HG02970 (cell line): Measurements from ENCODE around the gene GBA3.

Experiments
- ATAC-seq: cut with Tn5 transposase; IDR thresholded peaks from one replicate; pipeline ENCODE4 v1.9.1; 2021; ENCODE audit warnings: mild to moderate bottlenecking, moderate library complexity, moderate number of reproducible peaks; ENCODE audit not compliant: unreplicated experiment, low FRiP score

The GBA3 gene

DNA sequence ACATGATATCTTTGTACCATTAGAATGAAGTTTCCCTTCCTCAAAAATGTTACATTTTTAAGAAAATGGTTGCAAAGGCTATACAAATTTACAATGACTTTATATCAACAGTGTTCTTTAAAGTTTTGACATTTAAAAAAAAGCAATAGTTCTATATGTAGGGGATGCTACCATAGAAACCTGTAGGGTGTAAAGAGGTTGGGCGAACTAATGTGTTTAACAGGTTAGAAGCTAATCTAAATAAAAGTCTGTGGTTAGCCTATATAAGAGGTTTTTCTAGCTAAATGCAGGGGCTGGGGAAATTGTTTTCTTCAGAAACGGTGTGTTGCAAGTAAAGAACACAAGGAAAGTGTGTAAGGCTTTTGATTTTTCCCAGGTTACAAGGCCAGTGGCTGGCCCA lies 73.3 kb downstream of the GBA3 start:
- no peak for ATAC-seq

DNA sequence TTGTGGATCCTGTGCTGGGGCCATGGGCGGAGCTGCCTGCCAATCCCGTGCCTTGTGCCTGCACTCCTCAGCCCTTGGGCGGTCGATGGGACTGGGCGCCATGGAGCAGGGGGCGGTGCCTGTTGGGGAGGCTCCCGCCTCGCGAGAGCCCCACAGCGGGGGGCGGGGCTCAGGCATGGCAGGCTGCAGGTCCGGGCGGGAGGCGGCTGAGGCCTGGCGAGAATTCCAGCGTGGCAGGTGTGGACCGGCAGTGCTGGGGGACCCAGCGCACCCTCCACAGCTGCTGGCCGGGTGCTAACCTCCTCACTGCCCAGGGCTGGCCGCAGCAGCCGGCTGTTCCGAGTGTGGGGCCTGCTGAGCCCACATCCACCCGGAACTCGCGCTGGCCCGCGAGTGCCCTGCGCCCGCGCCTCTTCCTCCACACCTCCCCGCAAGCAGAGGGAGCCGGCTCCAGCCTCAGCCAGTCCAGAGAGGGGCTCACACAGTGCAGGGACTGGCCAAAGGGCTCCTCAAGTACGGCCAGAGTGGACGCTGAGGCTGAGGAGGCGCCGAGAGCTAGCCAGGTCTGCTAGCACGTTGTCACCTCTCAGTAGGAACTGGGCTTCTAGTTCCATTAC lies 85.9 kb downstream of the GBA3 start:
- no peak for ATAC-seq

GRCh38 chr4:22780317-22780716 lies 87.6 kb downstream of the GBA3 start:
- no peak for ATAC-seq

GRCh38 chr4:22780797-22781196 lies 88.1 kb downstream of the GBA3 start:
- no peak for ATAC-seq

DNA sequence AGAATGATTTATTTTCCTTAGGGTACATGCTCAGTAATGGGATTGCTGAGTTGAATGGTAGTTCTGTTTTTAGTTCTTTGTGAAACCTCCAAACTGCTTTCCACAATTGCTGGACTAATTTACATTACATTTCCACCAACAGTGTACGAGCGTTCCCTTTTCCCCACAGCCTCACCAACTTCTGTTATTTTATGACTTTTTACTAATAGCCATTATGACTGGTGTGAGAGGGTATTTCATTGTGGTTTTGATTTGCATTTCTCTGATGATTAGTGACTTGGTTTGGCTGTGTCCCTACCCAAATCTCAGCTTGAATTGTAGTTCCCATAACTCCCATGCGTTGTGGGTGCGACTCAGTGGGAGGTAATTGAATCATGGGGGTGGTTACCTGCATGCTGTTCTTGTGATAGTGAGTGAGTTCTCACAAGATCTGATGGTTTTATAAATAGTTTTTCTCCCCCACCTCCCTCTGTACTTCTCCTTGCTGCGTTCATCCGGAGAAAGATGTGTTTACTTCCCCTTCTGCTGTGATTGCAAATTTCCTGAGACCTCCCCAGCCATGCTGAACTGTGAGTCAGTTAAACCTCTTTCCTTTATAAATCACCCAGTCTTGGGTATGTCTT lies 95.1 kb downstream of the GBA3 start:
- no peak for ATAC-seq

DNA sequence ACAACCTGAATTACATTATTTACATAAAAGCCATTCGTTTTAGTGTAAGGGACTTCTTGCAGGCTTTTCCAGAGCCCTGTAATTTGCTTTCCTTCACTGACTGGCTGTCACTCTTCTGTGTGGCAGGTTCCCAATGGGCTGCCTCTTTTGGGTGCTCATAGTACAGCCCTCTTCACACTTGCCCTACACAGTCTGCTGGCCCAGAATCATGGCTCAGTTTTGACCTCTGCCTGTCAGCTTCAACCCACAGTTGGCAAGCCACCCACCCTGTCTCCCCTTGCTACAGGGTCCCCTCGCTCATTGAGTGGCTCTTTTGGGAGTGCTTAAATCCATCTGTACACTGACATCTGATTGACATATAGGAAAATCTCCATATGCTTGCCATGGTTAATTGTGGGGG lies 97.9 kb downstream of the GBA3 start:
- ATAC-seq = no peak

DNA sequence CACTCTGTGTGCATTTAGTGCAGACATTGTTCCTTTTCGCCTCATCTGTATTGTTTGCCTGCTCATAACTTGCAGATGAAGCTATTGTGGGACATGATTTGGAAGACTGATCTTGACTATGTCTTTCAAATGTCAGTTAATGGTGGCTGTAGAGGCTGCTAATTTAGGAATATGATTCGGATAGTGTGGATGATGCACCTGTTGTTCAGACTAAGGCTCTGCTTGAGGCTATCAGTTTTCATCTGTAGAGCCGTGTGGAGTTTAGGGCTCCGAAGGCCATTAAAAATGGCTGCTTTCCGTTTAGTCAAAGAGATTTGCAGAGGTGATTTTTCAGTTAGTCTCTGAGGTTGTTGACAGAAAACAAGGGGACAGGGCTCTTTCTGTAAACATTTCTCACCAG lies 102.0 kb downstream of the GBA3 start:
- no peak for ATAC-seq

DNA sequence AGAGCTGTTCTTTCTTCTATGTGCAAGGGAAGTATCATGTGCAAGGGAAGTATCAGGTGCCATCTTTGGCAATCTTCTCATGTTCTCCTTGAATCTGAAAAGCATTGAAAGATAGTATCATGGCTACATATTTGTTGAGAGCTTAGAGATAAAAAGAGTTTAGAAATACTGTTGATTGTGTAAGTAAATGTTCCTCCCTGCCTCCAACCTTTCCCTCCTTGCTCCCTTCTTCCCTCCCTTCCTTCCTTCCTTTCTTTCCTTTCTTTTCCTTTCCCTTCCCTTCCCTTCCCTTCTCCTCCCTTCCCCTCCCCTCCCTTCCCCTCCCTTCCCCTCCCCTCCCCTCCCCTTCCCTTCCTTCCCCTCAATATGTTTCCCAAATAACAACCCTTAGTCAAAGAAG lies 108.7 kb downstream of the GBA3 start:
- ATAC-seq = no peak

DNA sequence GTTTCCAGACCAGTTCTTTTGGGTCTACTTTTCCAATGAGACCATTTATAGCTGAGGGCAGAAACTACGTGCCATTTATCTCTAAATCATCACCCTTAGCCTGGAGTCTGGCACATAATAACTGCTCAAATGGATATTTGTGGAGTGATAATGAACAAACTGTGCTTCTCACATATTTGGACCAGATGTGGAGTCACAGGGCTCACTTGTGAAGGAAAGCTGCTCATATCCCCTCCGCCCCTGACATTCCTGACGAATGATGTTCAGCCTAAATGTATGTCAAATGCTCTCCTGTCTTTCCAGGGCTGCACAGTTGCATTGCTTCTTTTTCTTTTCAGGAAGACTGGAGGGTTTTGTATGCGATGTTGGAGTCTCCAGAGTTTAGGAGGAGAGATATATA lies 110.1 kb downstream of the GBA3 start:
- ATAC-seq = no peak

DNA sequence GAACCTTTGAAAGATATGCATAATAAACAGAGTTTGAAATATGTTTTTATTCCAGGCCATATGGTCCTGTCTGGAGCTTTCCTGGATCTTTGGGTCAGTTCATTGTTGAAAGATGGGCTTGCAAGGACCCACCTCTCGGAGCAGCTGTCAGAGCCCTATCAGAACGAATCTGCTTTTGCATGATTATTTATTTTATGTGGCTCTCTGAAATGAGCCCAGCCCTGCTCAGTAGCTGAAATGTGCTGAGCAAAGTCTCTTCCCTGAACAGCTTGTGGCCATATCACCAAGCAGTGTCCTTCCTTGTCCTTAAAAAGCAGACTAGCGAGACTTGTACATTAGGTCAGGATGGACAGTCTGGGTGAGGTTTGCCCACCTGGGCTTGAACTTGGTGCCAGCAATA lies 110.8 kb downstream of the GBA3 start:
- ATAC-seq = no peak

GRCh38 chr4:22814906-22815305 lies 122.2 kb downstream of the GBA3 start:
- no peak for ATAC-seq

- ATAC-seq = no peak
Observed at GRCh38 chr4:22824091-22824490, 131.4 kb downstream of the GBA3 start.

DNA sequence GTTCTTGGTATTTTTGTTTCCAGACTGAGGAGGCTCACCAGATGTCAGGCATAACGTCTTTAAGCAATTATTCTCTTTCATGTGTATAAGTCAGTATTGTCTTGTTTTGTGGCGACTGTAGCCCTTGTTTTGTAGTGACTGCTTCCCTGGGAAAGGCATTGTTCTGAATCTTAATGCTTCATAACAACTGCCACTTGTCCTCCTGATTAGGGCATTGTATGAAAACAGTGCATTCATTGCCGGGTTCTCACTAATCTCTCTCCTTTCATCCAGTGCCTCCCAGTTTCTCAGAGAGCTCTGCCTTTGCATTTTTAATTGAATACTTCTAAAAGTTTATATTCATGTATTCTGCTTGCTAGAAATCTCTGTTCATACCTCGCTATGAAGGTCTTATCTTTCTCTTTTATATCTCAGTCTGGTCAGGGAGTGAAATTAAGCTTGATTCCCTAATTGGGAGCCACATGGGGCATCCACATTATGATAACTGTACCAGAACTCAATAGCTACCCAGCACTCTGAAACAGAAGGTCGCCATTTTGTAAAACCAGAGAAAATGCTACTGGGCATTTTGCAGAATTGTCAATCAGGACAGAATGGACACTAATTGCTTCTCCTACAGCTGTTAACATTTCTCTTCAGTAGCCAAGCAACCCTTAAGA lies 149.8 kb downstream of the GBA3 start:
- no peak for ATAC-seq

DNA sequence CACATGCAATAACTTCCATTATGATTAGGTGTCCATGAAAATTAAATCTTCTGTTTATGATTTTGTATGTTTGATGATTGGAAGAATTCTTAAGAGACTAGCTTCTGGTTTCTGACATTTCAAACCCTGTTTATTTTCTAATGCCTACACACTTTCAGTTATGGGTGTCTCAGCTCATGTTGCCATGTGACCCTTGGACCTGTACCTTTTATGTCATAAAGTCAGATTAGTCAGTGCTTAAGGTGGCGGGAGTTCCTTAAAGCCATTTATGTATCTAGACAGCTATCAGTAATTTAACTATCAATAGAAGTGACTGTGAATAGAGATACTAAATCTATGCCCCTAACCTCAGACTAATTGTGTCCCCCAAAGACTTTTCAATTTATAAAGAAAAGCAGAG lies 155.6 kb downstream of the GBA3 start:
- ATAC-seq = no peak

DNA sequence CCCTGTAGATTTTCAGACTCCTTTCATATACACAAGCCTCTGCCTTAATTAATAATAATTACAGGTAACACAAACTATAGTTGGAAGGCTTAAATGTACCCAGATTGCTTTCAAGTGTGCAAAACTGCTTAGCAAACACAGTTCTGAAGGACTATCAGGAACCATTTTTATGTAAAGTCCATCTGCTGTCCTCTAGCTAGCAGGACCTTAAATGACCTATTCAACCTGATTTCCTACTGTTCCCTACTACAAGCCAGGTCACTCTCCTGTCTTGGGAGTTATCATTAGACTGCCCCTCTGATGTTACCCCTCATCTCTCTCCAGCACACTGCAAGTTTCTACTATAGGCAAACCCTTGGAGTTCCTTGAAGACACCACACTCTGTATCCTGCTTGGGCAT lies 157.3 kb downstream of the GBA3 start:
- ATAC-seq = no peak

GRCh38 chr4:22850630-22851029 lies 157.9 kb downstream of the GBA3 start:
- no peak for ATAC-seq

GRCh38 chr4:22857411-22857810 lies 164.7 kb downstream of the GBA3 start:
- ATAC-seq = no peak

- no peak for ATAC-seq
Observed at GRCh38 chr4:22859318-22859717, 166.6 kb downstream of the GBA3 start.
